22Rv1 (cell line): ENCODE results near the gene P2RY8.

Experiments
- CTCF ChIP-seq: fragments of 450-650 bp; IDR thresholded peaks from 2 replicates; pipeline ENCODE4 v1.5.1; 2017; ENCODE audit warnings: mild to moderate bottlenecking
- ZFX ChIP-seq: fragments of 450-650 bp; IDR thresholded peaks from 2 replicates; pipeline ENCODE4 v1.6.1; 2017; ENCODE audit warnings: antibody characterized with exemption, borderline replicate concordance

DNA sequence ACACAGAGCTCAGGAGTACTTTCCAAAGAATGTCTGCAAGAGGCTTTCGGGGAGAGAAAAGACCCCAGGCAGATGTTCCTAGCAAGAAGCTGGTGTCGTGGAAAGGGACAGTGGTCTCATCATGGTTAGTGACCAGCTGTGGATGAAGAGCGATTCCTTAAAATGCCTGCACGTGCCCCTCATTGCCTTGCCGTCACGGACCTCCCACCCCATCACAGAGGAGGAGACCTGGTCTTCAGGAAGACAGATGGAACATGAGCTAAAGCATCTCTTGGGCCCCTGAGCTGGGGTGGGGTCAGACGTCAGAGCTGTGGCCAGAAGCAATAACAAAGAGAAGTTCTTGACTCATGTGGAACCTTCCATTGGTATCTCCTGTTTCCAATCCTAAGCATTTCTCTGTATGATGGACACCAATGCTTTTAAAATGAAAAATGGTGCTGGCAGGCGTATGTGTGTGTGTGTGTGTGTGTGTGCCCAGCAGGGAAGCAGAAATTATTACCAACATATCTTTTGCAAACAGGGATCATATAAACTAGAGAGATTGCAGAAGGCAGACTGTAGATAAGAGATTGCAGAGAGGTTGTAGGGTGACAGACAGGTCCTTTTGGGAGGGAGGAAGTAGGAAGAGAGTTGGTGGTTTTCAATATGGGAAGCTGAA lies 59.1 kb downstream of the P2RY8 start:
- TF ChIP-seq CTCF (no peak), ZFX (no peak)
